OCI-LY7 (cell line): ENCODE measurements around the gene APOA4. TPM values are rescaled to one million over a fixed set of nuclear protein-coding genes. Genes with fewer than 3 reads are reported as not detected.
A peak's percentile ranks its signal among the peaks of the same experiment; 100 is the strongest.

Experiments used
- BruUV-seq: library from RNA; stranded (reverse); fragments of 400-500 nt; replicated peaks from 2 replicates; lab custom pipeline; 2021; lab: Mats Ljungman, UMichigan
- CTCF ChIA-PET: fragments of 300-600 bp; sonication (Branson Sonifier 250); formaldehyde crosslinking; loops from one replicate; lab custom pipeline; 2022; ENCODE audit warnings: antibody characterized with exemption; ENCODE audit not compliant: unreplicated experiment; lab: Charles Lee
- POLR2A ChIA-PET: fragments of 300-600 bp; sonication (Branson Sonifier 250); formaldehyde crosslinking; loops from one replicate; lab custom pipeline; 2022; ENCODE audit warnings: antibody characterized with exemption; lab: Charles Lee
- DNase-seq: peaks from one replicate; pipeline ENCODE4 v3.0.0-alpha.2; 2015; ENCODE audit warnings: low spot score
- H2AFZ ChIP-seq: fragments of 200-600 bp; sonication (generic), shearing (Covaris generic); 2 replicates; pipeline ENCODE4 v1.6.1; 2014; ENCODE audit warnings: mild to moderate bottlenecking, antibody characterized with exemption, low read length, moderate library complexity
- H3K27ac ChIP-seq: fragments of 200-600 bp; sonication (generic); 2 replicates; pipeline ENCODE4 v1.5.1; 2014; ENCODE audit warnings: mixed run types, low read depth, mild to moderate bottlenecking, moderate library complexity, low read length, inconsistent platforms; ENCODE audit not compliant: poor library complexity, severe bottlenecking
- H3K36me3 ChIP-seq: fragments of 200-600 bp; sonication (generic); 2 replicates; pipeline ENCODE4 v1.6.1; 2014; ENCODE audit warnings: mild to moderate bottlenecking, antibody characterized with exemption, low read length, moderate library complexity, mixed read lengths; ENCODE audit not compliant: insufficient read depth
- H3K4me1 ChIP-seq: fragments of 200-600 bp; sonication (generic); 2 replicates; pipeline ENCODE4 v1.5.1; 2014; ENCODE audit warnings: mild to moderate bottlenecking, low read length; ENCODE audit not compliant: insufficient read depth, poor library complexity, severe bottlenecking
- H3K4me2 ChIP-seq: fragments of 200-600 bp; sonication (generic); 2 replicates; pipeline ENCODE4 v1.6.1; 2014; ENCODE audit warnings: mild to moderate bottlenecking, low read length
- H3K4me3 ChIP-seq: fragments of 200-600 bp; sonication (generic); 2 replicates; pipeline ENCODE4 v1.5.1; 2014; ENCODE audit warnings: mild to moderate bottlenecking, low read depth, low read length; ENCODE audit not compliant: poor library complexity, severe bottlenecking
- H3K79me2 ChIP-seq: fragments of 200-600 bp; sonication (generic); 2 replicates; pipeline ENCODE4 v1.6.1; 2016; ENCODE audit warnings: low read depth, mild to moderate bottlenecking, low read length, moderate library complexity, mixed read lengths; ENCODE audit not compliant: insufficient read depth
- H3K9me2 ChIP-seq: fragments of 200-600 bp; sonication (generic); 2 replicates; pipeline ENCODE4 v1.6.1; 2016; ENCODE audit warnings: mild to moderate bottlenecking, low read length, mixed read lengths; ENCODE audit not compliant: insufficient read depth
- H3K9me3 ChIP-seq: fragments of 200-600 bp; sonication (generic); 2 replicates; pipeline ENCODE4 v1.6.1; 2014; ENCODE audit warnings: mild to moderate bottlenecking, mixed run types, low read length, mixed read lengths
- H4K20me1 ChIP-seq: fragments of 200-600 bp; sonication (generic); 2 replicates; pipeline ENCODE4 v1.6.1; 2014; ENCODE audit warnings: mild to moderate bottlenecking, antibody characterized with exemption, low read length, moderate library complexity, mixed read lengths; ENCODE audit not compliant: insufficient read depth
- CTCF ChIP-seq: fragments of 200-600 bp; sonication (generic); conservative IDR thresholded peaks from 2 replicates; pipeline ENCODE4 v1.5.1; 2014; ENCODE audit warnings: mild to moderate bottlenecking, antibody characterized with exemption, low read length, moderate library complexity, mixed read lengths
- EZH2phosphoT487 ChIP-seq: fragments of 200-600 bp; sonication (generic); IDR thresholded peaks from 2 replicates; pipeline ENCODE4 v1.6.1; 2018; ENCODE audit warnings: low read depth, borderline replicate concordance, mild to moderate bottlenecking, mixed run types, antibody characterized with exemption, low read length, moderate library complexity, mixed read lengths
- intact Hi-C: fragments of 100-400 bp; cut with micrococcal nuclease; formaldehyde crosslinking; loops from one replicate; pipeline ENCODE4 v1.10.0; 2022; ENCODE audit not compliant: unreplicated experiment
- total RNA-seq, 2 experiments: library from RNA; depleted of rRNA in 1 of 2; stranded (reverse); fragments of >200 nt in 1 of 2; shearing (Covaris generic) in 1 of 2; gene quantifications; 2 replicates each; pipeline ENCODE4 v1.2.3, GENCODE V29; 2014 to 2022

The APOA4 gene
- total RNA-seq, 2 experiments from 2014 or later = not detected

- Histone ChIP-seq H4K20me1 (no peaks in the 10 kb centered on the region), H2AFZ (peak within 1 kb of the TSS; percentile 76), H3K4me3 (peak within 1 kb of the TSS; percentile 9), H3K9me2 (no peaks in the 10 kb centered on the region), H3K27ac (no peak within 1 kb of the TSS), H3K4me2 (peak within 1 kb of the TSS; percentile 40; the same call in 1 of the 2 replicates), H3K79me2 (peaks cover 9% of the 10 kb centered on the region), H3K9me3 (no peaks in the 10 kb centered on the region), H3K4me1 (peaks cover 17% of the 10 kb centered on the region), H3K36me3 (peaks cover under 1% of the 10 kb centered on the region; the same call in 1 of the 2 replicates)
- intact Hi-C loops = loop anchor here (1.0 to 5.0 kb wide), 4 partner anchors 46 to 390 kb away; partner anchors contain the start of gene APOA1
- no peak for TF ChIP-seq CTCF
- TF ChIP-seq EZH2phosphoT487 = no peak
- BruUV-seq = no TSS peak
- POLR2A ChIA-PET = interaction anchor here (0.6 to 1.2 kb wide), 2 partner anchors 347 to 440 kb away, joined by 3 to 4 read pairs; no protein-coding TSS in a partner anchor
- DNase-seq = no peak
- CTCF ChIA-PET = interaction anchor here (0.9 to 2.0 kb wide), 3 partner anchors 44 to 389 kb away, joined by 3 to 4 read pairs (median 4); no protein-coding TSS in a partner anchor
These were observed 31.3 kb downstream of the APOA4 start, which contains the start of gene APOA5 for GRCh38 chr11:116791813-116792143. TSS of gene APOA5 (minus strand) at chr11:116791879. CDS start at chr11:116791860, 19 bp downstream.

DNA sequence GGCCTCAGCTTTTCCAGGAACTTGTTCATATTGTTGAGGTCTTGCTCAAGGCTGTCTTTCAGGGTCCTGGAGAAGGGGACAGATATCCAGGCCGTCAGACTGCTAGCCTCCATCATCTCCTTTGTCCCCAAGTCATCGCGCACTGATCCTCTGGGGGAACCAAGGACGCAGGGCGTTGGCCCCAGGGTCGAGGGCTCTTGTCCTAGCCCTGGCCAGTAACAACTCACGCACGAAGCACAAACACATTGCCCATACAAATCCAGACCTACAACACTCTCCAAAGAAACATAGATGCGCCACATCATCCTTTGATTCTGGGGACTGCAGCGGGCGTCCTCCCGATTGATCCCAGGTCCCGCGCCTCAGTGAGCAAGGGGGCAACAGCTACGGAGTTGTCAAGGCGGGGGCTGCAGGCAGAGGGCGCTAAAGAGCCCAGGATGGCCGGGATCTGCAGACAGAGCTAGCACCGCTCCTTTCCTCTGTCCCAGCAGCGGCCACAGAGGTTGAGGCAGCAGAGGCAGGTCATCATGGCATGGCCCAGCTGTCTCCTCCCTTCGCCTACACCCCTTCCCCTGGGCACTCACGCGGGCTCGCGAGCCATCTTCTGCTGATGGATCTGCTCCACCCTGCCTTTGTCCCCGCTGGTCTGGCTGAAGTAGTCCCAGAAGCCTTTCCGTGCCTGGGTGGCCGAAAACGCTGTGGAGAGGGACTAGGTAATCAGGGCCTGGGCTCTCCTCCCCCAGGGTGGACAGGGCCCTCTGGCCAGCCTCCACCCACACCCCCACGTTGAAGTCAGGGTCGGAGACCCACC is 31.9 kb downstream of the APOA4 start:
- H2AFZ ChIP-seq = peak overlapping the region; percentile 76
- CTCF ChIA-PET = interaction anchor here (0.9 to 2.0 kb wide), 4 partner anchors 25 to 389 kb away, joined by 3 to 4 read pairs (median 4); no protein-coding TSS in a partner anchor

More for the DNA sequence above, 31.9 kb downstream of the APOA4 start:
- Histone ChIP-seq H3K79me2 (peaks cover 15% of the 10 kb centered on the region), H3K4me1 (peaks cover 22% of the 10 kb centered on the region), H3K36me3 (peaks cover 6% of the 10 kb centered on the region), H3K9me2 (no peaks in the 10 kb centered on the region), H3K27ac (no peak overlapping the region), H3K9me3 (no peaks in the 10 kb centered on the region), H3K4me3 (peak overlapping the region; percentile 9), H3K4me2 (peak overlapping the region; percentile 40; the same call in 1 of the 2 replicates), H4K20me1 (no peaks in the 10 kb centered on the region)
- POLR2A ChIA-PET = interaction anchor here (0.6 to 1.2 kb wide), 3 partner anchors 45 to 313 kb away, joined by 3 to 5 read pairs (median 4); no protein-coding TSS in a partner anchor
- DNase-seq = peak; percentile 71
- TF ChIP-seq CTCF = peak; percentile 87
- TF ChIP-seq EZH2phosphoT487 = no peak
- no TSS peak for BruUV-seq
- intact Hi-C loops = loop anchor here (1.0 to 5.0 kb wide), 4 partner anchors 46 to 390 kb away; partner anchors contain the start of gene APOA1
